Activated CD4-positive, alpha-beta memory T cell treated with anti-CD3 and anti-CD28 coated beads for 36 hours (primary cell): Measurements from ENCODE around the gene MYRF. TPM values are rescaled to one million over a fixed set of nuclear protein-coding genes. Genes with fewer than 3 reads are reported as not detected.
A peak's percentile ranks its signal among the peaks of the same experiment; 100 is the strongest.

Experiments
- CTCF ChIA-PET: fragments of 350-600 bp; sonication (Branson Sonifier 250); formaldehyde crosslinking; loops from one replicate; lab custom pipeline; 2021; ENCODE audit warnings: antibody characterized with exemption, inconsistent platforms; lab: Charles Lee
- POLR2A ChIA-PET: fragments of 350-600 bp; sonication (Branson Sonifier 250); formaldehyde crosslinking; loops from one replicate; lab custom pipeline; 2021; ENCODE audit warnings: antibody characterized with exemption; lab: Charles Lee
- DNase-seq: peaks from one replicate; pipeline ENCODE4 v3.0.0-alpha.2; 2020
- H3K27ac Mint-ChIP-seq: one replicate; pipeline ENCODE4 v1.8.0; 2021; ENCODE audit warnings: mixed read lengths
- H3K27me3 Mint-ChIP-seq: one replicate; pipeline ENCODE4 v1.8.0; 2021; ENCODE audit warnings: mixed read lengths
- H3K36me3 Mint-ChIP-seq: one replicate; pipeline ENCODE4 v1.8.0; 2021; ENCODE audit warnings: mixed read lengths
- H3K4me1 Mint-ChIP-seq: one replicate; pipeline ENCODE4 v1.8.0; 2021; ENCODE audit warnings: low read depth, mixed read lengths
- H3K4me3 Mint-ChIP-seq: one replicate; pipeline ENCODE4 v1.8.0; 2021; ENCODE audit warnings: mild to moderate bottlenecking, mixed read lengths
- H3K9me3 Mint-ChIP-seq: one replicate; pipeline ENCODE4 v1.8.0; 2021; ENCODE audit warnings: mixed read lengths
- intact Hi-C: fragments of 100-400 bp; cut with micrococcal nuclease; formaldehyde crosslinking; loops from one replicate; pipeline ENCODE4 v1.15.1; 2023
- total RNA-seq, 2 experiments: library from RNA; stranded (reverse); gene quantifications; one replicate each; pipeline ENCODE4 v1.2.3, GENCODE V29; 2021

Gene MYRF
- total RNA-seq, 2 experiments from 2014 or later = 1.2 to 1.4 TPM

- H3K36me3 Mint-ChIP-seq = no peaks in the 10 kb centered on the region
- intact Hi-C loops = no loop called here
- POLR2A ChIA-PET = no interaction called here
- peaks cover 2% of the 10 kb centered on the region for H3K27me3 Mint-ChIP-seq
- no peaks in the 10 kb centered on the region for H3K9me3 Mint-ChIP-seq
- DNase-seq = no peak
- H3K4me1 Mint-ChIP-seq = peaks cover 9% of the 10 kb centered on the region
- no peak overlapping the region for H3K4me3 Mint-ChIP-seq
- CTCF ChIA-PET = interaction anchor here (0.6 to 1.7 kb wide), 7 partner anchors 8 to 53 kb away, joined by 3 to 10 read pairs (median 4); no protein-coding TSS in a partner anchor
- no peak overlapping the region for H3K27ac Mint-ChIP-seq
Observed at GRCh38 chr11:61775106-61775505, 22.7 kb downstream of the MYRF start.

GRCh38 chr11:61775606-61776554 lies 23.4 kb downstream of the MYRF start:
- no peak for DNase-seq
- Mint-ChIP-seq H3K9me3 (no peaks in the 10 kb centered on the region), H3K36me3 (no peaks in the 10 kb centered on the region), H3K27me3 (peaks cover 2% of the 10 kb centered on the region), H3K4me3 (no peak overlapping the region), H3K4me1 (peaks cover 9% of the 10 kb centered on the region), H3K27ac (no peak overlapping the region)
- CTCF ChIA-PET = interaction anchor here (0.6 to 1.9 kb wide), 8 partner anchors 9 to 54 kb away, joined by 3 to 10 read pairs (median 4); no protein-coding TSS in a partner anchor
- intact Hi-C loops = loop anchor here (2.0 kb wide), 1 partner anchor 19 kb away; no protein-coding TSS in a partner anchor
- POLR2A ChIA-PET = no interaction called here

DNA sequence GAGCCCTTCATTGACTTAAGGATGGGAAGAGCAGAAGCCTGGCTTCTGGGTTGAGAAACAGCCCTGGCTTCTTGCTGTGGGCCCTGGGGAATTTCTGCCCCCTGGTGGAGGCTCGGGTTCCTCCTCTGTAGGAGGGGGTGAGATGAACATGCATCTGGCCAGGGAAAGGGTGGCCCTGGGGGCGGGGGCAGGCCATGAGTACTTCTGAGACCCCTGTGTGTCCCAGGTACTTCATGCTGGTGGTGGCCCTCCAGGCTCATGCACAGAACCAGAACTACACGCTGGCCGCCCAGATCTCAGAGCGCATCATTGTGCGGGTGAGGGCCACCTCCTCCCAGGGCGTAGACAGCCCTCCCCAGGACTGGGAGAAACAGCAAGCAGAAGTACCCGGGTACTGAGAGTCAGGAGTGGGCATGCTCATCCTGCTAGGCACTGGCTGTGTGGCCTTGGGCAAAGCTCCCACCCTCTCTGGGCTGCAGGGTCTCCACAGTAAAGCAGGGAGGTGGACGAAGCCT lies 24.2 kb downstream of the MYRF start:
- POLR2A ChIA-PET = interaction anchor here (0.7 kb wide), 1 partner anchor 9 kb away, joined by 3 read pairs; no protein-coding TSS in a partner anchor
- peaks cover 2% of the 10 kb centered on the region for H3K27me3 Mint-ChIP-seq
- H3K36me3 Mint-ChIP-seq = no peaks in the 10 kb centered on the region
- peak overlapping the region; percentile 39 for H3K4me3 Mint-ChIP-seq
- intact Hi-C loops = loop anchor here (2.0 kb wide), 1 partner anchor 20 kb away; no protein-coding TSS in a partner anchor
- CTCF ChIA-PET = interaction anchor here (0.7 to 1.9 kb wide), 4 partner anchors 9 to 27 kb away, joined by 3 to 8 read pairs (median 4); no protein-coding TSS in a partner anchor
- peak; percentile 81 for DNase-seq
- no peaks in the 10 kb centered on the region for H3K9me3 Mint-ChIP-seq
- no peak overlapping the region for H3K27ac Mint-ChIP-seq
- H3K4me1 Mint-ChIP-seq = peaks cover 9% of the 10 kb centered on the region

DNA sequence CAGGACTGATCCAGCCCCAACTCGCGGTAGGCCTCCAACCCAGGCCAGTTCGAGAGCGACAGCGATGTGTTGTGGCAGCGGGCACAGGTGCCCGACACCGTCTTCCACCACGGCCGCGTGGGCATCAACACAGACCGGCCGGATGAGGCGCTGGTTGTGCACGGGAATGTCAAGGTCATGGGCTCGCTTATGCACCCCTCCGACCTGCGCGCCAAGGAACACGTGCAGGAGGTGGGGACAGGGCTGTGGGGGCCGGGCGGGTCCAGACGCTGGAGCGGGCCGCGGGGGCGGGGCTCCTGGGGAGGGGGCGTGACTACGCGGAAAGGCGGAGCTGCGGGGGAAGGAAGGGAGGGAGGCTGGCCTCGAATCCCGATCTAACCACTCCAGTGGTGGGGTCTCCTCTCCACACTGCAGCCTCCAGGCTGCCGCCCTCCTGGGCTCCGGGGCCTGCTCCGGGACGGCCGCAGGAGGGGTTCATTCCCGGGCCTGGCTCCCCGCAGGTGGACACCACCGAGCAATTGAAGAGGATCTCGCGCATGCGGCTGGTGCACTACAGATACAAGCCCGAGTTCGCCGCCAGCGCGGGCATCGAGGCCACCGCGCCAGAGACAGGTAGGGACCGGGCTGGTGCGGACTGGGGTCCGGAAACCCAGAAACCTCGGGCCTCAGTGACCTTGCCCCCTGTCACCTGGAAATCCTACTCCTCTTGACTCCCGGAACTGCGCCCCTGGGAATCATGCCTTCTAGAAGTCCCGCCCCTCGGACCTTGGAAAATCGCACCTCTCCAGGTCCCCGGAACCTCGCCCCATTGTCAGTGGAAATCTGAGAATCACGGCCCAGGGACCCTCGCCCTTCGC lies 25.0 kb downstream of the MYRF start:
- ChIA-PET CTCF (interaction anchor here (0.7 to 1.9 kb wide), 3 partner anchors 10 to 20 kb away, joined by 3 to 8 read pairs (median 5); no protein-coding TSS in a partner anchor), POLR2A (interaction anchor here (0.7 kb wide), 1 partner anchor 10 kb away, joined by 3 read pairs; no protein-coding TSS in a partner anchor)
- H3K4me3 Mint-ChIP-seq = peak overlapping the region; percentile 8
- DNase-seq = peak; percentile 65
- intact Hi-C loops = loop anchor here (2.0 kb wide), 1 partner anchor 21 kb away; no protein-coding TSS in a partner anchor
- H3K27me3 Mint-ChIP-seq = peaks cover 2% of the 10 kb centered on the region
- peaks cover 8% of the 10 kb centered on the region for H3K4me1 Mint-ChIP-seq
- no peak overlapping the region for H3K27ac Mint-ChIP-seq
- H3K9me3 Mint-ChIP-seq = no peaks in the 10 kb centered on the region
- no peaks in the 10 kb centered on the region for H3K36me3 Mint-ChIP-seq

DNA sequence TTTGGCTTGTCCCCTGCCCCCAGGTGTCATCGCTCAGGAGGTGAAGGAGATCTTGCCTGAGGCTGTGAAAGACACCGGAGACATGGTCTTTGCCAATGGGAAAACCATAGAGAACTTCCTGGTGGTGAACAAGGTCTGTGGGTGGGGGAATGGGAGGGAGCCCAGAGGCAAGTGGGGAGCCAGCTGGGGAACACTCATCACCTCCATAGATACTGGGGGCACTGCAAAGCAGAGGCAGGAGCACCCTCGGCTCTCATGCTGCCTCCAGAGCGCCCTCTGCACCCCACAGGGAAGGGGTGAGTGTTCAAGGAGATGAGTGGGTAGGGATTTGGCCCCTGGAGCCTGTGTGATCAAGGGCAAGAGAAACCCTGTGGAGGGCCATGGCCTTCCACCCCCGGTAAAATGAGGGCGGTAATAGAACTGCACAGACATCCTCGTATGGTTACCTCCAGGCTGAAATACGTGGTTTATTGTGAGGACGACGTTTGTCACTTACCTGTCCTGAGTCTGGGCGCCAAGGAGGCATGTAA lies 26.0 kb downstream of the MYRF start:
- H3K9me3 Mint-ChIP-seq = no peaks in the 10 kb centered on the region
- H3K4me1 Mint-ChIP-seq = peaks cover 5% of the 10 kb centered on the region
- DNase-seq = no peak
- POLR2A ChIA-PET = no interaction called here
- H3K36me3 Mint-ChIP-seq = no peaks in the 10 kb centered on the region
- H3K27ac Mint-ChIP-seq = no peak overlapping the region
- peaks cover 2% of the 10 kb centered on the region for H3K27me3 Mint-ChIP-seq
- H3K4me3 Mint-ChIP-seq = peak overlapping the region; percentile 5
- CTCF ChIA-PET = interaction anchor here (1.1 to 1.9 kb wide), 2 partner anchors 9 to 29 kb away, joined by 3 to 8 read pairs; no protein-coding TSS in a partner anchor
- intact Hi-C loops = no loop called here

DNA sequence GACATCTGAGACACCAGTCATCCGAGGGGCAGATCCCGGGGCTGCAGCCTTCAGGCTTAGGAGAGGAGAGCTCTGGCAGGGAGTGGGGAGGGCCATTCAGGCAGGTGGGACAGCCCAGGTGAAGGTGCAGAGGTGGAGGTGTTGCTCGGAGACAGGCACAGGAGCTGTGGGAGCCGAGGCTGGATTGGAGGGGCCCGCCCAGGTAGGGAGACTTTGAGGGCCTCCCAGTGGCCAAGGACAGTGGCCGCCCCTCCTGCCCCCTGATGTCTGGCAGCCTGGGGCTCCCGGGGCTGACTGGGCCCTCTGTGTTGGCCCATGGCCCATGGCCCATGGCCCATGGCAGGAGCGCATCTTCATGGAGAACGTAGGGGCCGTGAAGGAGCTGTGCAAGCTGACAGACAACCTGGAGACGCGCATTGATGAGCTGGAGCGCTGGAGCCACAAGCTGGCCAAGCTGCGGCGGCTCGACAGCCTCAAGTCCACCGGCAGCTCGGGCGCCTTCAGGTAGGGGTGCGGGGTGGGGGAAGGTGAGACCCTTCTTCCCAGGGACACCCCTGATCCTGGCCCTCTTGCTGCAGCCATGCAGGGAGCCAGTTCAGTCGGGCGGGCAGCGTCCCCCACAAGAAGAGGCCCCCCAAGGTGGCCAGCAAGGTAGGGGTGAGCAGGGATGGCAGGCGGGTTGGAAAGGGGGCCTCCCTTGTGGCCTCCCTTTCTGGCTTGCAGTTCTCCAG lies 26.6 kb downstream of the MYRF start:
- intact Hi-C loops = no loop called here
- Mint-ChIP-seq H3K9me3 (no peaks in the 10 kb centered on the region), H3K4me1 (peaks cover 5% of the 10 kb centered on the region), H3K27ac (no peak overlapping the region), H3K36me3 (peaks cover 3% of the 10 kb centered on the region), H3K4me3 (no peak overlapping the region), H3K27me3 (peaks cover 2% of the 10 kb centered on the region)
- ChIA-PET POLR2A (interaction anchor here (0.9 kb wide), 1 partner anchor 9 kb away, joined by 3 read pairs; no protein-coding TSS in a partner anchor), CTCF (interaction anchor here (0.9 to 1.1 kb wide), 2 partner anchors 30 to 329 kb away, joined by 3 read pairs; no protein-coding TSS in a partner anchor)
- DNase-seq = no peak

GRCh38 chr11:61779666-61780525 lies 27.5 kb downstream of the MYRF start:
- Mint-ChIP-seq H3K4me3 (no peak overlapping the region), H3K4me1 (peaks cover 5% of the 10 kb centered on the region), H3K27ac (no peak overlapping the region), H3K9me3 (no peaks in the 10 kb centered on the region), H3K36me3 (peaks cover 8% of the 10 kb centered on the region), H3K27me3 (peaks cover 2% of the 10 kb centered on the region)
- ChIA-PET CTCF (interaction anchor here (0.9 to 1.5 kb wide), 2 partner anchors 46 to 328 kb away, joined by 3 to 4 read pairs; no protein-coding TSS in a partner anchor), POLR2A (interaction anchor here (0.9 to 1.2 kb wide), 2 partner anchors 8 to 13 kb away, joined by 3 read pairs; partner anchors contain the start of genes FEN1 and TMEM258)
- intact Hi-C loops = no loop called here
- no peak for DNase-seq

DNA sequence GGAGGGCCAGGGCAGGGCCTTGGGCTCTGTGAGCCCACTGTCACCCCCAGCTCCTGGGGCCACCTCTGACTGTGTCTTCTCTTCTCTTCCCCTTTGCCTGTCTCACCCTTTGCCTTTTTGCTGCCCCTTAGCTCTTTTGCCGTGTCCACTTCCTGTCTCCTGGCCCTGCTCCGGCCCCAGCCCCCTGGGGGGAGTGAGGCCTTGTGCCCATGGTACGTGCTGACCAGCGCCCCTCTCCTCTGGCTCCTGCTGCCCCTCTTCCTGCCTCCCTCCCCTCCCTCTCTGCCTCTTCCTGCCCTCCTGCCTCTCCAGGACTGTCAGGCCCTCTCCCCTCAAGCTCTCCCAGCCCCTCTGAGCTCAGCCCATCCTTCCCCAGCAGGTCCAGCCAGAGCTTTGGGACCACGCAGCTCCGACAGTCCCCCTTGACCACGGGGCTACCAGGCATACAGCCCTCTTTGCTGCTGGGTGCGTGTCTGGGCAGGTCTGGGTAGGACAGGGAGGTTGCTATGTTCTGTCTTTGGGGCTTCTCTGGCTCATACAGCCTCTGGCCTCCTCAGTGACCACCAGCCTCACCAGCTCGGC lies 28.2 kb downstream of the MYRF start:
- Mint-ChIP-seq H3K4me1 (peaks cover 5% of the 10 kb centered on the region), H3K9me3 (no peaks in the 10 kb centered on the region), H3K27ac (no peak overlapping the region), H3K27me3 (peaks cover 2% of the 10 kb centered on the region), H3K4me3 (no peak overlapping the region), H3K36me3 (peaks cover 9% of the 10 kb centered on the region)
- intact Hi-C loops = no loop called here
- ChIA-PET POLR2A (interaction anchor here (1.2 kb wide), 1 partner anchor 12 kb away, joined by 3 read pairs; the partner anchor contains the start of genes FEN1 and TMEM258), CTCF (interaction anchor here (0.8 to 1.5 kb wide), 3 partner anchors 16 to 47 kb away, joined by 3 to 4 read pairs (median 3); no protein-coding TSS in a partner anchor)
- no peak for DNase-seq

DNA sequence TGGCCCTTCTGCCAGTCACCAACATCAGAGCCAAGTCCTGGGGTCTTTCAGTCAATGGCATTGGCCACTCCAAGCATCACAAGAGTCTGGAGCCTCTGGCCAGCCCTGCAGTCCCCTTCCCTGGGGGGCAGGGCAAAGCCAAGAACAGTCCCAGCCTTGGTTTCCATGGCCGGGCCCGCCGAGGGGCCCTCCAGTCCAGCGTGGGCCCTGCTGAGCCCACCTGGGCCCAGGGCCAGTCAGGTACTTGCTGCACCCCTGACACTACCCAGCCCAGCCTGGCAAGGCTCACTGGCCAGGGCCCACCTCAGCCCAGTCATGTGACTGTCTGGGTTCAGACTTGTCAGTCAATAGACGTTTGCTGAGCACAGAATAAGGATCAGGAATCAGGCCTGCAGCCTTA lies 29.1 kb downstream of the MYRF start:
- no peak overlapping the region for H3K27ac Mint-ChIP-seq
- H3K4me1 Mint-ChIP-seq = peaks cover 4% of the 10 kb centered on the region
- peaks cover 12% of the 10 kb centered on the region for H3K36me3 Mint-ChIP-seq
- no peak overlapping the region for H3K4me3 Mint-ChIP-seq
- peaks cover under 1% of the 10 kb centered on the region for H3K27me3 Mint-ChIP-seq
- ChIA-PET POLR2A (no interaction called here), CTCF (interaction anchor here (1.3 kb wide), 1 partner anchor 15 kb away, joined by 3 read pairs; no protein-coding TSS in a partner anchor)
- no peaks in the 10 kb centered on the region for H3K9me3 Mint-ChIP-seq
- no peak for DNase-seq
- intact Hi-C loops = no loop called here
